ENCODE data around the gene ZNF329.

DNA sequence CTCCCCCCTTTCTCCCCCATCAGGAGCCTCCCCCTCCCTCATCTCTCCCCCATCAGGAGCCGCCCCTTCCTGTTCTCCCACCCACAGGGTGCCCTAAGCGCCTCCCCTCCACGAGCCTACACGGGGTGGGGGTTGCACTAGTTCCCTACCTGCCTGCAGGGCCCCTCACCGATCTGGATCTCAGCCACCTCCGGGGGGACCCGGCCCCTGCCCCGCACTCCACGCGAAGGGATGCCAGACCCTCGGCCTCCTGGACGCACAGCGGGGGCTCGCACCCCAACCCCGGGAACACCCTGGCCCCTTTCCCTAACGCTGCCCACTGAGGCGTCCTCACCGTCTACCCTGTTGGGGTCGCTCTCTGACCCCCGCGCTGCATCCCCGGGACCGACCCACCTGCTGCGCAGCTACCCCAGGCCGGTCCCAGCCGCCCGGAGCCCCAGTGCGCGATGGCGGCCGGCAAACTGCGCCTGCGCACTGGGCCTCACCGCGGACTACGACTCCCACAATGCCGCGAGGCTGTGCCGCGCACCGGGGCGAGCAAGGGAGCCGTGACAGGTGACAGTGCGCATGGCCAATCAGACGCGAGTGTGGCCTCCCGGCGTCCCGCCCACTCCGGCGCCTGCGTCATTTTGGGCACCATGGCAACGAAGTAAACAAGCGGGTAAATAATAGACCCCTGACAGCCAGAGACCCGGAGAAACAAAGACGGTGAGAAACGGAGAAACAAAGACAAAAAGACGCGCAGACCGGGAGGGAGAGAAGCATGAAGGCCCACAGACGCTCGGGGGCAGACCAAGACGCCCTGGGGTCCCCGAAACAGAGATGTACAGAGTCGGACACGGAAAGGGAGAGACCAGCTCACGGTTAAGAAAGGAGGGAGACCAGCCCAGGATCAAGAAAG, 52.6 kb downstream of the ZNF329 start, which contains the start of gene ZSCAN18:
- TF ChIP-seq CTCF (conservative IDR thresholded peaks at IDR 0.05; ENCODE audit: low read depth in 2 of 2) (no peak), REST (IDR thresholded peaks at IDR 0.05; ENCODE audit: unreplicated experiment) (no peak), EZH2 (IDR thresholded peaks at IDR 0.05; ENCODE audit: low read depth, unreplicated experiment) (no peak), POLR2AphosphoS5 (IDR thresholded peaks at IDR 0.05; ENCODE audit: low read depth) (peak; percentile 90), EZH2phosphoT487 (IDR thresholded peaks at IDR 0.05; ENCODE audit: unreplicated experiment) (no peak), NANOG (IDR thresholded peaks at IDR 0.05; ENCODE audit: borderline replicate concordance) (no peak), JUNB (IDR thresholded peaks at IDR 0.05; ENCODE audit: unreplicated experiment) (no peak), CREB1 (CRISPR knock-in tag; IDR thresholded peaks at IDR 0.05; ENCODE audit: low read depth) (peak; percentile 93), ZNF114 (CRISPR knock-in tag; IDR thresholded peaks at IDR 0.05) (no peak), STAT1 (IDR thresholded peaks at IDR 0.05; ENCODE audit: unreplicated experiment) (no peak), ZNF462 (CRISPR knock-in tag; IDR thresholded peaks at IDR 0.05) (no peak)
- TF ChIP-seq, protein P1, sequence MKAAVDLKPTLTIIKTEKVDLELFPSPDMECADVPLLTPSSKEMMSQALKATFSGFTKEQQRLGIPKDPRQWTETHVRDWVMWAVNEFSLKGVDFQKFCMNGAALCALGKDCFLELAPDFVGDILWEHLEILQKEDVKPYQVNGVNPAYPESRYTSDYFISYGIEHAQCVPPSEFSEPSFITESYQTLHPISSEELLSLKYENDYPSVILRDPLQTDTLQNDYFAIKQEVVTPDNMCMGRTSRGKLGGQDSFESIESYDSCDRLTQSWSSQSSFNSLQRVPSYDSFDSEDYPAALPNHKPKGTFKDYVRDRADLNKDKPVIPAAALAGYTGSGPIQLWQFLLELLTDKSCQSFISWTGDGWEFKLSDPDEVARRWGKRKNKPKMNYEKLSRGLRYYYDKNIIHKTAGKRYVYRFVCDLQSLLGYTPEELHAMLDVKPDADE (IDR thresholded peaks at IDR 0.05), result peak; percentile 84
